Measurements from ENCODE around the gene ZNG1A. TPM values are rescaled to one million over a fixed set of nuclear protein-coding genes. Genes with fewer than 3 reads are reported as not detected.
A peak's percentile ranks its signal among the peaks of the same experiment; 100 is the strongest.
"Not testable (repeated sequence)": the region's sequence is repeated elsewhere in the genome, so short reads cannot be mapped to it uniquely, and the experiment has no call there.

Gene ZNG1A
- total RNA-seq, 2 experiments from 2014 or later: 44.5 to 47.4 TPM

DNA sequence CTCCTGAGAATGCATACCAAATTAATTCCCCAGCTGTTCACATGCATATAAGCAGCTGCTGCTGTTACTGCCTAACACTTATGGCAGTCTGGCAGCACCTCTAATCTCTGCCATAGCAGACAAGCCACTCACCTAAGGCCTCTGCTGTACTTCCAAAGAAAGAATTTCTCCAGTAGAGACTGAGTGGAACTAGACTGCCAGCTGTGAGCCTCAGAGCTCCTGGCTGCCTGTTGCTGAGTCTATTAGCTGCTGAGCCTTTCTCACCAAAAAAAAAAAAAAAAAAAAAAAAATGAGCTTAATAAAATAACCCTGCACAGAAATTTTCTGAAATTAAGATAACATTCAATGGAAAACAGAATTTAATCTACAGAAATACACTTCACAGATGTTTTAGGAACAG is 27.7 kb downstream of the ZNG1A start:
- intact Hi-C loops (cut with micrococcal nuclease); H3K27ac Mint-ChIP-seq; H3K4me3 Mint-ChIP-seq; H3K9me3 Mint-ChIP-seq; H3K27me3 Mint-ChIP-seq; H3K36me3 Mint-ChIP-seq (ENCODE audit: low read depth); H3K4me1 Mint-ChIP-seq (ENCODE audit: low read depth); DNase-seq; CTCF ChIA-PET; ATAC-seq; POLR2A ChIA-PET: not testable (repeated sequence)

DNA sequence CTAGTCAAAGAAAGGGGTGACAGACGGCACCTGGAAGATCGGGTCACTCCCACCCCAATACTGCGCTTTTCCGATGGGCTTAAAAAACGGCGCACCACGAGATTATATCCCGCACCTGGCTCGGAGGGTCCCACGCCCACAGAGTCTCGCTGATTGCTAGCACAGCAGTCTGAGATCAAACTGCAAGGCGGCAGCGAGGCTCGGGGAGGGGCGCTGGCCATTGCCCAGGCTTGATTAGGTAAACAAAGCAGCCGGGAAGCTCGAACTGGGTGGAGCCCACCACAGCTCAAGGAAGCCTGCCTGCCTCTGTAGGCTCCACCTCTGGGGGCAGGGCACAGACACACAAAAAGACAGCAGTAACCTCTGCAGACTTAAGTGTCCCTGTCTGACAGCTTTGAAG is 39.0 kb downstream of the ZNG1A start:
- ATAC-seq; intact Hi-C loops (cut with micrococcal nuclease); H3K4me3 Mint-ChIP-seq; H3K36me3 Mint-ChIP-seq (ENCODE audit: low read depth); DNase-seq; H3K27me3 Mint-ChIP-seq; POLR2A ChIA-PET; CTCF ChIA-PET; H3K4me1 Mint-ChIP-seq (ENCODE audit: low read depth); H3K9me3 Mint-ChIP-seq; H3K27ac Mint-ChIP-seq: not testable (repeated sequence)

DNA sequence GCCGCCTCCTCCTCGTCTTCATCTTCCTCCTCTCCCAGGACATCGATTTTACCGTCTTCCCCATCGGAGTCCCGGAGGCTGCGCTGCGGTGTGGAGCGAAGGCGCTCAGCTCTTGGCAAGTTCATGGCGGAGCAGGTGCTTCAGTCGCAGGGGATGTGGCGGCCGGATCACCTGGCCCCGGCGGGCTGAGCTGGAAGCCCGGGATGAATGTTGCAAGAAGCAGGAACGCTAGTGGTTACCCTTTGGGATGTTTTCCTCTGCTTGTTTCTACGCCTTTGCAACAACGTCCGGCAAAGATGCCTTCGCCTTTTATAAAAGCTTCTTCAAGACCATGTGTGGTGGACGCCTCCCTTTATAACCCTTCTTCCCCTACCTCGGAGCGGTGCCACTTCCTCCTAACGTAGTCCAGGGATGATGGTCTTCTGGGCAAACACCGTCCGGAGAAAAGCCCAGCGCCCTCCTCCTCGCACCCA is 60.8 kb downstream of the ZNG1A start, which contains the start of gene FOXD4:
FOXD4 (minus strand) TSS at position 423 of the 473 bp plus-strand sequence; CDS start at position 125, 298 bp downstream.
- Mint-ChIP-seq H3K4me3 (peak within 1 kb of the TSS; percentile 43), H3K4me1 (ENCODE audit: low read depth) (peaks cover 16% of the 10 kb centered on the region), H3K27me3 (peaks cover 26% of the 10 kb centered on the region)
- intact Hi-C loops (cut with micrococcal nuclease); POLR2A ChIA-PET; CTCF ChIA-PET; H3K27ac Mint-ChIP-seq; H3K36me3 Mint-ChIP-seq (ENCODE audit: low read depth); H3K9me3 Mint-ChIP-seq; ATAC-seq; DNase-seq: not testable (repeated sequence)

DNA sequence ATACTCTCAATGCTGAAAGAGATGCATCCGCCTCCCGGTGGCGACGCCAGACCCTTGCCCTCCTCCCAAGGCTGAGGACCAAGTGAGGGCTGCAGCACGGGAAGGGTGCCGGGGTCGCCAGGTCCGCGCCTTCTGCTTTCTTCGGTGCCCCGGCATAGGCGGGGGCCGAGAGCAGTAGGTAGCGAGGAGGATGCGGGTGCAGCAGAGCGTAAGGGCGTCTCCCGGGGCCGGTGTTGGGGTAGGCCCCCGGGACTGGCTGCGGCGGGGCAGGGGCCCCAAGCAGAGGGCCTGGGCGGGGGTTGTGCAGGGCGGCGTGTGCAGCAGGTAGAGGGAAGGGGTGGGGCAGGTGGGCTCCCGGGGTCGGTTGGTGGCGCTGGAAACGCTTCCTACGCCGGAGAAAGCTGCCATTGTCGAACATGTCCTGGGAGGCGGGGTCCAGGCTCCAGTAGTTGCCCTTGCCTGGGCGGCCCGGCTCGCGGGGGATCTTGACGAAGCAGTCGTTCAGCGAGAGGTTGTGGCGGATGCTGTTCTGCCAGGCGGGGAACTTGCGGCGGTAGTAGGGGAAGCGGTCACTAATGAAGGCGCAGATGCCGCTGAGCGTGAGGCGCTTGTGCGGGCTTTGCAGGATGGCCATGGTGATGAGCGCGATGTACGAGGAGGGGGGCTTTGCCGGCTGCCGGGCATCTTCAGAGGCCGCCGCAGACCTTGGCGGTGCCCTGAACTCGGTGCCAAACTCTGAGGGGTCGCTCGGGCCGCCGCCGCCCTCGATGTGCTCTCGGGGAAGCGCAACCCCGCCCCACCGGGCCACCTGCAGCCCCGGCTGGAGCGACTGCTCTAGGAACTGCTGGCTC is 61.5 kb downstream of the ZNG1A start:
- H3K9me3 Mint-ChIP-seq; intact Hi-C loops (cut with micrococcal nuclease); POLR2A ChIA-PET; H3K36me3 Mint-ChIP-seq (ENCODE audit: low read depth); CTCF ChIA-PET; ATAC-seq; H3K27ac Mint-ChIP-seq: not testable (repeated sequence)
- Mint-ChIP-seq H3K4me1 (ENCODE audit: low read depth) (peaks cover 16% of the 10 kb centered on the region), H3K4me3 (peak overlapping the region; percentile 43), H3K27me3 (peaks cover 31% of the 10 kb centered on the region)
- peak; percentile 45 for DNase-seq

DNA sequence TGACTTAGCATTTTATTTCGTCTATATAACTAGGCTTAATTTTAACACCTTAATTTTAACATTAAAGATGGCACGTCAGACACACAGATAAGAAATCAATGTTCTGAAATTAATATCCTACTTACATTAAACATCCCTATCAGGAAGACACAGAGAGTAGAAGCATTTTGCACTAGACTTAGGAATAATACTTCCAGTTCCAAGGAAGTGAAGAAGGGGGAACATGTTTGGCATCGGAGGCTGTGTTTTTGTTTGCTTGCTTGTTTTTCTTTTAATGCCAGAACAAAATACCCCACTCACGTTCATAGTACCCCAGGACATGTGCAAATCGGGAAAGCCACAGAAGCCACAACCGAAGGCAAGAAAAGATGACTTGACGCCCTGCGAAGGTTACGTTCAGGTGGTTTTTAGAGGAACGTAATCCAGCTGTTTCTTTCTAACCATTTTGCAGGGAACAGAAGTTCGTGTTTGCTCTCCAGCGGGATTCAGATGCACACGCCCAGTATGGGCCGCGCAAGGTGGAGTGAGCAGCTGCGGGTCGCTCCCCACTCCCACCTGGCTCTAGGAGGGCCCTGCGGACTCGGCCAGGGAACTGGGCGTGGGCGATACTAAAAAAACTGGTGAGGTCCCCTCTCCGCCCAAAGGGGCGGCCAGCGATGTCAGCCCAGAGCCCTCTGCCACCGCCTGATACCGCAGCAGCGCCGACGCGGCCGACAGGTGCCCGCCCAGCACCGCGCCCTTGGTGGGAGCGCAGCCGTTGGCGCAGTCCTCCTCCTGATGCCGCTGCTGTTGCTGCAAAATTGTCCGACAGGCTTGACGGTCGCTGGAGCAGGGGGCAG is 62.4 kb downstream of the ZNG1A start:
- H3K27ac Mint-ChIP-seq; POLR2A ChIA-PET; ATAC-seq; H3K4me3 Mint-ChIP-seq; H3K9me3 Mint-ChIP-seq; CTCF ChIA-PET; intact Hi-C loops (cut with micrococcal nuclease); H3K36me3 Mint-ChIP-seq (ENCODE audit: low read depth): not testable (repeated sequence)
- peak; percentile 15 for DNase-seq
- Mint-ChIP-seq H3K27me3 (peaks cover 34% of the 10 kb centered on the region), H3K4me1 (ENCODE audit: low read depth) (peaks cover 16% of the 10 kb centered on the region)

DNA sequence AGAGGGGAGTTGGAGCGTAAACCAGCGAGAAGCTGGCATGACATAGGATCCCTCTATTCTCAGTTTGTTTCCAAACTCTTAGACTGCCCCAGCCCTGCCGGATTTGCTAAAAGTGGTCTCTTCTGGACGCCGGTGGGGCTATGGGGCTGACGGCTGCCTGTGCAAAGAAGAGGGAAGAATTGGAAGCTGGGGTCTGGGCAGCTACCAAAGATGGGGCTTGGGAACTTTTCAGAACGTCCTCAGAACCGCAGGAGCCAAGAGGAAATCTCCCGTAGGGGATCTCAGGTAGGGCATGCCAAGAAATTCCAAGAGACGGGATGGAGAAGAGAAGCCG is 63.8 kb downstream of the ZNG1A start:
- DNase-seq; H3K27ac Mint-ChIP-seq; intact Hi-C loops (cut with micrococcal nuclease); CTCF ChIA-PET; ATAC-seq; H3K9me3 Mint-ChIP-seq; POLR2A ChIA-PET; H3K36me3 Mint-ChIP-seq (ENCODE audit: low read depth): not testable (repeated sequence)
- Mint-ChIP-seq H3K4me3 (peak overlapping the region; percentile 47), H3K4me1 (ENCODE audit: low read depth) (peaks cover 16% of the 10 kb centered on the region), H3K27me3 (peaks cover 34% of the 10 kb centered on the region)

DNA sequence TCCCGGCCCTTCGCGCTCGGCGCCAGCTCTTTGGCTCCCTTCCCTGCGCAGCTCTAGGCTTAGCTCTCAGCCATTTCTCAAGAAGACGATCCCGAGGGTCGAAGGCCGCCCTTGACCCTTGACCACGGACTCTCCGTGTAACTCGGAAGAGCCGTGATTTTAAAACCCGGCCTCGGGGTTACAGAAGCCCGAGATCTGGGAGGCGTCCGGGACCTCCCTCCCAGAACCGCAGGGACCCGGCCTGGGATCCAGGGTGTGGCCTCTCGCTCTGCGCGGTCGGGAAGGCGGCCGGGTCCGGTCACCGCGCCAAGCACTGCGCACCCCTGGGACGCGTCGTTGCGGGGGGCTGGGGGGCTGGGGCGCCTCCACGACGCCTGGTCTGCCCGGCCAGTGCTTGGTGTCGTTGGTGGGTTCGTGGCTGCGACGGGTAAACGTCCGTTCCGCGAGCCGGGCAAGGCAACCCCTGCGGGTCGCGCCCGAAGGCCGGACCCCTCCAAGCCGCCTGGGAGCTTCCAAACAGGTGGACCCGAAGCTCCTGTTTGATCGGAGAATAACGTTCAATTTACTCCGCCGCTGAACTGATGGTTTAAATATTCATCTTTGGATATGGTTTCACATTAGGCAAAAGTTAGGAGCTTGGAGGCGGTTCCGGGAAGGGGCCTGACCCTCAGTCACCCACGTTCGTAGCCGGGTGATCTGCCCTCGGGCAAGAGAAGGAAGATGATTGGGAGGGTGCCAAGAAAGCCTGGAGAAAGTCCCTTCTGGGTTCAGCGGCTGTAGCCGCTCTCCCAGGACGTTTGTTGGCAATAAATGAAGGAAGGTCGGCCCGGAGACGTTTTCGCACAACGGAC is 64.4 kb downstream of the ZNG1A start:
- H3K36me3 Mint-ChIP-seq (ENCODE audit: low read depth); DNase-seq: not testable (repeated sequence)

DNA sequence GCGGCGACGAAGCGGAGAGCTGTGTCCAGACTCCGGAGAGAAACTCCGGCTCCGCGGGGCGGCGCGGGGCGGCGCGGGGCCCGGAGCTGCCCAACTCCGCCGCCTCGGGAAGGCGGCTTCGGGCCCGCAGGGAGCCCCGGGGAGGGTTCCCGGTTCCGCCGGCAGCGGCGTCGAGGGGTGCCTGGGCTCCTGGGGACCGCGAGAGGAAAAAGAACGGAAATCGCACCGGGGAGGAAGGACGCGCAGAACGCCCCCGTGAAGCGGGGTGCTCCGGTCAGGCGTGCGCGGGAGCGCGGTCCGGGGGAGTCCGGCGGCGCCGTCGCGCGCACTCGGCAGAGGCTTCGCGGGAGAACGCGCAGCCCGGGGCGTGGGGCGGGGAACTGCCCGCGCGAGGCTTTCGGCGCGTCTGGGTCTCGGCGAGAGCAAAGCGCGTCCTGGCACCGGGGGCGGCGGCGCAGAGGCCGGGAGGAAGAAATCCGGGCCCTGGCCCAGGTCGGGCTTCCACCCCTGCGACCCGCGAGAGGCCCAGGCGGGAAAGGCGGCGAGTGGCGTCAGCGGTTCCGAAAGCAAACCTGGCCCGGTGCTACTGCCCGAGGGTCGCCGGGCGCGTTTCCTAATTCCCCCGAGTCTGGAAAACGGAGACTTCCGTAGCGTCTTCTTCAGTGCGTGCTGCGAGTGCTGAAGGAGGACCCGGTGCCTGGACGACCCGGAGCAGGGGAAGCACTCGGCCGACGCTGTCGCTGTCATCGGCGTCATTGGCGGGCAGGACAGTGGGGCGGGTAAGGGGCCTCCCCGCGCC is 65.2 kb downstream of the ZNG1A start:
- H3K9me3 Mint-ChIP-seq; CTCF ChIA-PET; H3K36me3 Mint-ChIP-seq (ENCODE audit: low read depth); intact Hi-C loops (cut with micrococcal nuclease); H3K27ac Mint-ChIP-seq; POLR2A ChIA-PET: not testable (repeated sequence)
- peaks cover 41% of the 10 kb centered on the region for H3K27me3 Mint-ChIP-seq
- peak; percentile 88 for ATAC-seq
- H3K4me1 Mint-ChIP-seq (ENCODE audit: low read depth): peaks cover 16% of the 10 kb centered on the region
- DNase-seq: peak; percentile 61
- peak overlapping the region; percentile 70 for H3K4me3 Mint-ChIP-seq

More for the DNA sequence above, 64.4 kb downstream of the ZNG1A start:
- CTCF ChIA-PET; H3K27ac Mint-ChIP-seq; intact Hi-C loops (cut with micrococcal nuclease); H3K9me3 Mint-ChIP-seq; POLR2A ChIA-PET: not testable (repeated sequence)
- peaks cover 37% of the 10 kb centered on the region for H3K27me3 Mint-ChIP-seq
- ATAC-seq: peak; percentile 21
- peaks cover 16% of the 10 kb centered on the region for H3K4me1 Mint-ChIP-seq (ENCODE audit: low read depth)
- peak overlapping the region; percentile 70 for H3K4me3 Mint-ChIP-seq

DNA sequence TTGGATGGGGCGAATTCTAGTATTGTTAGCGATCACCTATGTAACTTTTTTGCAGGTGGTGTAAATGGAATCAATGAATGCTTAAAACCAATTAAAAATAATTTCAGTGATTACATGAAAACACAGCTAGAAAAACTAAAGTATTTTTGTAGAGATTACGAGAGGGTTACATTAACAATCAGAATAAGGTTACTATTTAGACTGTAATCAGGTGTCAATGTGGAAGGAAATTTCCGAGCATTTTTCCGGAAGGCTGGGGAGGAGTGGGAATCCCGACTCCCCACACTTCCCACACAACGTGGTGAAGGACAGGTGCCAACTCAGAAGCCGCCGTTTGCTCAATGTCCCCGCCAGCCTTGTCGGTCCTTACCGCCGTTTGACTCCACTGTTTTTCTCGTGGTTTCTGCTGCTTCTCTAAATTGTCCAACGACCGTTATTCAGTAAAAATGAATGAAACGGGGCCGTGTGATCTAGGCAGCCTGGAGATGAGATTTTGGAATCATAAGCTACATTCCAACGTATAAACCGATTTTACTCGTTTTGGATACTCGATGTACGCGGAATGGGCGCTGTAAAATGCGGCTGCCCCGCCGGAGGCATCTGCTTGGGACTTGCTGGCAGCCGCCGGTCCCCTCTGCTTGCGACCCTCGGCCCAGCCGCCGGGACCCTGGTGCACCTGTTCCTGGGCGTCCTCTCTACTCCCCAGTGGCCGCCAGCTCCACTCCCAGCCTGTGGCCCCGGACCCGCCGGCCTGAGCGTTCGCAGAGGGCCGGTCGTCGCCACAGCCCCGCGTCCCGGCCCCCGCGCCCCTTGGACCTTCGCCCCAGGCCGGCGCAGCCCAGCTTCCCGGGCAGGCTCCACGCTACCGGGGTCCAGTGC is 66.0 kb downstream of the ZNG1A start:
- H3K27me3 Mint-ChIP-seq: peaks cover 36% of the 10 kb centered on the region

DNA sequence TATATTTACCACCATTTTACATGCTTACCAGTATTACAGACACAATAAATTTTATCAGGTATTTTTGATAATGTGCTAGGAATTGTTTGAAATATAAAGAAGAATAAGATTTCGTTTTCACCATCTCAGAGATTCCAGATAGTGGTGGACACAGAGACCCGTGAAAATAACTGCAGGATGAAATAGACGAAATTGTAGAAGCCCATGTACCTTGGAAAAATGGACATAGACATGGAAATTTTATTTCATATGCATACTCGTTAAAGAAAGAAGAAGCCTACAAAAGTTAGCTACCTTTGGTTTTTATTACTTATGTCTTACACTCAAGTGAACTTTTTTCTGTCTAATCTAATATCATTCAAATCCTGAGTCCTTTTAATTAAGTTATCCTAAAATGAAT is 68.2 kb downstream of the ZNG1A start:
- POLR2A ChIA-PET: not testable (repeated sequence)

More for the DNA sequence above, 66.0 kb downstream of the ZNG1A start:
- ATAC-seq; H3K9me3 Mint-ChIP-seq; intact Hi-C loops (cut with micrococcal nuclease); H3K36me3 Mint-ChIP-seq (ENCODE audit: low read depth); CTCF ChIA-PET; H3K27ac Mint-ChIP-seq; POLR2A ChIA-PET; DNase-seq: not testable (repeated sequence)
- Mint-ChIP-seq H3K4me3 (peak overlapping the region; percentile 35), H3K4me1 (ENCODE audit: low read depth) (peaks cover 16% of the 10 kb centered on the region)

More for the DNA sequence above, 68.2 kb downstream of the ZNG1A start:
- intact Hi-C loops (cut with micrococcal nuclease); DNase-seq; ATAC-seq; H3K27ac Mint-ChIP-seq; H3K4me1 Mint-ChIP-seq (ENCODE audit: low read depth); H3K4me3 Mint-ChIP-seq; CTCF ChIA-PET; H3K36me3 Mint-ChIP-seq (ENCODE audit: low read depth); H3K9me3 Mint-ChIP-seq: not testable (repeated sequence)
- peaks cover 34% of the 10 kb centered on the region for H3K27me3 Mint-ChIP-seq
